HepG2 (cell line): ENCODE data around the gene NOTCH3. TPM values are rescaled to one million over a fixed set of nuclear protein-coding genes. Genes with fewer than 3 reads are reported as not detected.
A peak's percentile ranks its signal among the peaks of the same experiment; 100 is the strongest.

Source experiments
- ATAC-seq: fragments of 200-7000 bp; cut with Tn5 transposase; 3 replicates; pipeline ENCODE4 v1.9.1; 2020; ENCODE audit warnings: mild to moderate bottlenecking, moderate library complexity
- BruUV-seq: library from RNA; stranded (reverse); fragments of 400-500 nt; replicated peaks from 2 replicates; lab custom pipeline; 2021; lab: Mats Ljungman, UMichigan
- CTCF ChIA-PET: fragments of 300-600 bp; formaldehyde crosslinking; extraction: SDS; loops from one replicate; lab custom pipeline; 2021; ENCODE audit warnings: low total read pairs, inconsistent platforms, low intra/inter-chr PET ratio; lab: Yijun Ruan, JAX
- POLR2A ChIA-PET: fragments of 350-600 bp; sonication (Branson Sonifier 250); formaldehyde crosslinking; loops from one replicate; lab custom pipeline; 2020; ENCODE audit warnings: antibody characterized with exemption, inconsistent platforms; lab: Yijun Ruan, JAX
- DNase-seq: peaks from one replicate; pipeline ENCODE4 v3.0.0-alpha.2; 2015; ENCODE audit warnings: low spot score
- FAIRE-seq: peaks from 3 replicates; lab custom pipeline; 2011; peaks lifted over from hg19 to GRCh38; lab: Jason Lieb, UNC
- H2AFZ ChIP-seq: one replicate; pipeline ENCODE4 v1.6.1; 2011; ENCODE audit warnings: low read length, inconsistent platforms
- H3K27ac ChIP-seq: fragments of 300-600 bp; 3 replicates; pipeline ENCODE4 v1.8.0; 2011; ENCODE audit warnings: mixed run types, mild to moderate bottlenecking, mixed read lengths, low read length, inconsistent platforms; ENCODE audit not compliant: insufficient read depth; ENCODE audit errors: extremely low read length
- H3K27me3 ChIP-seq, 2 experiments: fragments of 200-600 bp in 1 of 2; 2 replicates in 1 of 2; 3 replicates in 1 of 2; pipeline versions ENCODE4 v1.6.0 to v1.8.0; 2011; ENCODE audit warnings: low read length in 2 of 2, mild to moderate bottlenecking in 2 of 2, moderate library complexity in 2 of 2, inconsistent platforms in 1 of 2; ENCODE audit not compliant: insufficient read depth in 2 of 2, control insufficient read depth in 1 of 2
- H3K36me3 ChIP-seq, 2 experiments: fragments of 200-600 bp in 1 of 2; replicated peaks in 1 of 2; 2 replicates in 1 of 2; 3 replicates in 1 of 2; pipeline versions ENCODE4 v1.5.1 to v1.8.0; 2011; ENCODE audit warnings: low read length in 2 of 2, inconsistent platforms in 1 of 2; ENCODE audit not compliant: insufficient read depth in 2 of 2, control insufficient read depth in 1 of 2
- H3K4me1 ChIP-seq: 2 replicates; pipeline ENCODE4 v1.5.1; 2012; ENCODE audit warnings: low read length, inconsistent platforms; ENCODE audit not compliant: insufficient read depth
- H3K4me2 ChIP-seq: 2 replicates; pipeline ENCODE4 v1.6.0; 2011; ENCODE audit warnings: low read depth, low read length, inconsistent platforms
- H3K4me3 ChIP-seq, 3 experiments: fragments of 200-600 bp in 1 of 3; sonication (generic), shearing (Covaris generic) in 1 of 3; replicated peaks in 1 of 3; 2 replicates each; pipeline ENCODE4 v1.5.1; 2011 to 2016; ENCODE audit warnings: low read length in 3 of 3, inconsistent platforms in 2 of 3, low read depth in 2 of 3, mild to moderate bottlenecking in 2 of 3, control low read depth in 1 of 3, mixed read lengths in 1 of 3; ENCODE audit not compliant: insufficient read depth in 1 of 3
- H3K79me2 ChIP-seq: one replicate; pipeline ENCODE4 v1.6.1; 2011; ENCODE audit warnings: low read length, inconsistent platforms; ENCODE audit not compliant: insufficient read depth
- H3K9ac ChIP-seq: 2 replicates; pipeline ENCODE4 v1.6.0; 2011; ENCODE audit warnings: mild to moderate bottlenecking, low read depth, low read length, inconsistent platforms; ENCODE audit not compliant: insufficient read depth
- H3K9me3 ChIP-seq: 2 replicates; pipeline ENCODE4 v1.5.1; 2012; ENCODE audit warnings: mild to moderate bottlenecking, low read length
- H4K20me1 ChIP-seq: 2 replicates; pipeline ENCODE4 v1.6.0; 2011; ENCODE audit warnings: inconsistent platforms, mild to moderate bottlenecking, low read length, moderate library complexity; ENCODE audit not compliant: insufficient read depth
- AGO2 ChIP-seq: fragments of 200-400 bp; formaldehyde crosslinking; optimal IDR thresholded peaks from 2 replicates; pipeline ENCODE3; 2017; ENCODE audit warnings: mild to moderate bottlenecking, low read depth, low read length, moderate library complexity
- FOXO1 ChIP-seq: sonication (generic); formaldehyde crosslinking; IDR thresholded peaks from 2 replicates; pipeline ENCODE4 v1.4.0; 2020; ENCODE audit warnings: missing genetic modification reagents
- RBM22 ChIP-seq: fragments of 200-400 bp; formaldehyde crosslinking; optimal IDR thresholded peaks from 2 replicates; pipeline ENCODE3; 2017; ENCODE audit warnings: mild to moderate bottlenecking, low read length, moderate library complexity
- WGBS: methylation state at CpG from one replicate; pipeline ENCODE4 v1.1.6; 2017; ENCODE audit warnings: low lambda C conversion rate; 5-methylcytosine and 5-hydroxymethylcytosine counted together
- in situ Hi-C: cut with HindIII; loops from 2 replicates; pipeline ENCODE4 v1.10.0; 2017; ENCODE audit warnings: low pct_unique_long_range_greater_than_20kb; ENCODE audit not compliant: extremely low pct_ligation_motif_present
- intact Hi-C: fragments of 100-400 bp; cut with micrococcal nuclease; formaldehyde crosslinking; loops from one replicate; pipeline ENCODE4 v1.10.0; 2022; ENCODE audit not compliant: unreplicated experiment
- polyA plus RNA-seq, 8 experiments: library from polyadenylated mRNA; depleted of rRNA in 3 of 8; stranded (reverse) in 7 of 8; unstranded in 1 of 8; fragments of >200 nt; fragmentation: Illumina TruSeq in 4 of 8; extraction: Trizol in 4 of 8; gene quantifications; 2 replicates each; pipeline versions ENCODE4 v1.2.1 to v1.2.3, GENCODE V29; 2011 to 2016; ENCODE audit warnings: low read depth in 4 of 8, missing spikeins in 1 of 8, mixed read lengths in 1 of 8; ENCODE audit not compliant: insufficient read depth in 1 of 8
- total RNA-seq, 5 experiments: library from RNA; depleted of rRNA; stranded (reverse); fragments of >200 nt; fragmentation: Illumina TruSeq; extraction: Trizol; gene quantifications; 2 replicates each; pipeline ENCODE4 v1.2.3, GENCODE V29; 2016; ENCODE audit warnings: low read depth in 1 of 5
- TF ChIP-seq, protein P1 (sequence below): sonication (generic); formaldehyde crosslinking; IDR thresholded peaks from 2 replicates; pipeline ENCODE4 v1.9.0; 2022; ENCODE audit warnings: low read depth, missing genetic modification reagents

NOTCH3 gene
- total and polyA plus RNA-seq, 2 of the 13 experiments (the other 11 are each of a cell fraction or from before 2014, with no cell fraction given) = 0.09 to 0.28 TPM

DNA sequence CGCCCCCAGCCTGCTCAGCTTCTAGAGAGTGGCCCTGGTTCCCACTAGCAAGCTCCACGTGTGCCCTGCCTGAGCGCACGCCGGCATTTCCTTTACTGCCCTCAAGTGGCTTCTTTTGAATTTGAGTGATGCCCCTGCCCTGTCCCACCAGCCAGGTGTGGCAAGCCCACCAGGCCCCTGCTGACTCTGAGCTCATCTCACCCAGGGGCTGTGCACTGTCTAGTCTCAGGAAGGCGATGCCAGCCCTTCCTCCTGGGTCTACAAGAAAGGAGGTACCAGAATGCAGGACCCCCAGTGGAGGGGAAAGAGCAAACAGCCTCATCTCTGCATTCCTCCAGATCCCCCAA is 48.7 kb upstream of the NOTCH3 start:
- Histone ChIP-seq H3K27ac (no peak overlapping the region), H3K79me2 (no peaks in the 10 kb centered on the region), H3K36me3 (peaks cover 40 to 91% of the 10 kb centered on the region in 2 experiments), H3K4me2 (no peak overlapping the region), H3K9ac (no peak overlapping the region), H2AFZ (no peak overlapping the region), H4K20me1 (peaks cover 49% of the 10 kb centered on the region; the same call in 1 of the 2 replicates), H3K9me3 (no peaks in the 10 kb centered on the region), H3K4me1 (peaks cover 40% of the 10 kb centered on the region), H3K4me3 (no peak overlapping the region), H3K27me3 (no peaks in the 10 kb centered on the region)
- ATAC-seq (no peak), DNase-seq (no peak), FAIRE-seq (no peak)
- TF ChIP-seq RBM22 = peak; percentile 31
- TF ChIP-seq, protein P1, sequence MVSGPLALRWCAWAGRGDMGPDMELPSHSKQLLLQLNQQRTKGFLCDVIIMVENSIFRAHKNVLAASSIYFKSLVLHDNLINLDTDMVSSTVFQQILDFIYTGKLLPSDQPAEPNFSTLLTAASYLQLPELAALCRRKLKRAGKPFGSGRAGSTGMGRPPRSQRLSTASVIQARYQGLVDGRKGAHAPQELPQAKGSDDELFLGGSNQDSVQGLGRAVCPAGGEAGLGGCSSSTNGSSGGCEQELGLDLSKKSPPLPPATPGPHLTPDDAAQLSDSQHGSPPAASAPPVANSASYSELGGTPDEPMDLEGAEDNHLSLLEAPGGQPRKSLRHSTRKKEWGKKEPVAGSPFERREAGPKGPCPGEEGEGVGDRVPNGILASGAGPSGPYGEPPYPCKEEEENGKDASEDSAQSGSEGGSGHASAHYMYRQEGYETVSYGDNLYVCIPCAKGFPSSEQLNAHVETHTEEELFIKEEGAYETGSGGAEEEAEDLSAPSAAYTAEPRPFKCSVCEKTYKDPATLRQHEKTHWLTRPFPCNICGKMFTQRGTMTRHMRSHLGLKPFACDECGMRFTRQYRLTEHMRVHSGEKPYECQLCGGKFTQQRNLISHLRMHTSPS (CRISPR knock-in tag) = no peak
- no peak for TF ChIP-seq FOXO1 (CRISPR knock-in tag)
- peak; percentile 12 for TF ChIP-seq AGO2
- in situ Hi-C loops (no loop called here), intact Hi-C loops (loop anchor here (5.0 kb wide), 1 partner anchor 72 kb away; no protein-coding TSS in a partner anchor)
- 100% methylated on average over 1 of the region's 6 CpGs for WGBS
- no TSS peak for BruUV-seq
- ChIA-PET POLR2A (interaction anchor here (1.4 kb wide), 1 partner anchor 69 kb away, joined by 3 read pairs; no protein-coding TSS in a partner anchor), CTCF (no interaction called here)
